GM19324 (cell line): ENCODE results near the gene WDFY1.

Source experiments
- ATAC-seq: cut with Tn5 transposase; IDR thresholded peaks from one replicate; pipeline ENCODE4 v1.9.1; 2021; ENCODE audit warnings: mild to moderate bottlenecking, moderate library complexity; ENCODE audit not compliant: unreplicated experiment, low FRiP score

Gene WDFY1, protein sequence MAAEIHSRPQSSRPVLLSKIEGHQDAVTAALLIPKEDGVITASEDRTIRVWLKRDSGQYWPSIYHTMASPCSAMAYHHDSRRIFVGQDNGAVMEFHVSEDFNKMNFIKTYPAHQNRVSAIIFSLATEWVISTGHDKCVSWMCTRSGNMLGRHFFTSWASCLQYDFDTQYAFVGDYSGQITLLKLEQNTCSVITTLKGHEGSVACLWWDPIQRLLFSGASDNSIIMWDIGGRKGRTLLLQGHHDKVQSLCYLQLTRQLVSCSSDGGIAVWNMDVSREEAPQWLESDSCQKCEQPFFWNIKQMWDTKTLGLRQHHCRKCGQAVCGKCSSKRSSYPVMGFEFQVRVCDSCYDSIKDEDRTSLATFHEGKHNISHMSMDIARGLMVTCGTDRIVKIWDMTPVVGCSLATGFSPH

GRCh38 chr2:223944703-223945531 lies at the start of gene WDFY1:
Gene WDFY1, minus strand, starts transcription at chr2:223945335. Its CDS starts 51 bp downstream, at chr2:223945284.
- peak; percentile 89 for ATAC-seq

DNA sequence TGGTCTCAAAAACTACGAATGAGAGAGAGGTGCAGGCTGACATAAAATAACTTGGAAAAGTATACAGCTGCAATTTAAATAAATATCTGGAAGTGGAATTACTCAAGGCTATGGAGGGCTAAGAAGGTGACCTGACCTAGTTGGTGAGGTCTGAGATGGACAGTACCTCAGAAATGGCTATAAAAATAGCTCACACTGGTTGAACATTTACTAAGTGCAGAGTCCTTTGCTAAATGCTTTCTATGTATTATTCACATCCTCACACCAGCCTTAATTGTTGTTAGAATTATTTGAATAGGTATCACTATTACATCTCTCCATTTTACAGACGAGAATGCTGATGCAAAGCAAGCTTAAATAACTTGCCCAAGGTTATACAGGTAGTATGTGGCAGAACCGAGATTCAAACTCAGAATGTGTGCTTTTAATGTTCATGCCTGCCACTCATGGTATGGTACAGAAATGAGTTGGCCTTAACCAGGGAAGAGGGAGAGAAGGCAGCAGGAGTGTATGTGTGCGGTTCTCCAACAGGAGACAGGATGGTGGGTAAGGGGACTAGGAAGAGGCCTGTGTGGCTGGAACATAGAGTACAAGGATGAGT lies 49.5 kb upstream of the WDFY1 start:
- no peak for ATAC-seq

GRCh38 chr2:223993634-223994232 lies 48.6 kb upstream of the WDFY1 start:
- ATAC-seq, result peak; percentile 60

DNA sequence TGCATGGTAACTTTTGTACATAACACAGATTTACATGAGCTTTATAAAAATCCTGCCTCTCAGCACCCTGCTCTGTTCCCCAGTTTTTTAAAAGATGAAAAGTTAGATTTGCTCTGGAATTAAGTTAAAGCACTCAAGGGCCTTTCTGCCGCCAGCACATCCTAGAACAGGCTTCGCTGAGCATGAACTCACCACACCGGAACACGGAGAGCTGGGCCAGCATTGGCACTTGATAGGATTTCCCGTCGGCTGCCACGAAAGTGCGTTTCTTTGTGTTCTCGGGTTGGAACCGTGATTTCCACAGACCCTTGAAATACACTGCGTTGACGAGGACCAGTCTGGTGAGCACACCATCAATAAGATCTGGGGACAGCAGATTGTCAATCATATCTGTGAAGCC lies 46.5 kb upstream of the WDFY1 start:
- ATAC-seq, result no peak

DNA sequence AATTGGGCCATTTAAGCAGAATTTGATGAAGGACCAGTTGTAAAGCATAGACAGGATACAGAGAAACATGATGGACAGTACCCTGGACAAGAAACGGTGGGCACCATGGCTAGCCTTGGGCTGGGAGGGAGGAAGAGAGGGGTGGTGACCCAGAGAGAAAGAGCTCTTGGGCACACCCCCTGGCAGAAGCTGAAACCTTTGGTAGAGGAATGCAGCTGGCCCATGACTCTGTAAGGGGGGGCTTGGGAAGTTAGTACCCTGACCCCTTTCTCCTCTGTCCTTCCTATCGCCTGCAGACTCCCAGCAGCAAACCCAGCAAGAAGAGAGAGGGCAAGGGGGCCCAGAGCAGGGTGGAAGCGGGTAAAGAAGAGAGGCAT lies 44.7 kb upstream of the WDFY1 start:
- no peak for ATAC-seq

GRCh38 chr2:223989206-223989855 lies 44.2 kb upstream of the WDFY1 start:
- ATAC-seq, result no peak

- ATAC-seq, result no peak
These were observed 36.1 kb upstream of the WDFY1 start for GRCh38 chr2:223981241-223981640.

DNA sequence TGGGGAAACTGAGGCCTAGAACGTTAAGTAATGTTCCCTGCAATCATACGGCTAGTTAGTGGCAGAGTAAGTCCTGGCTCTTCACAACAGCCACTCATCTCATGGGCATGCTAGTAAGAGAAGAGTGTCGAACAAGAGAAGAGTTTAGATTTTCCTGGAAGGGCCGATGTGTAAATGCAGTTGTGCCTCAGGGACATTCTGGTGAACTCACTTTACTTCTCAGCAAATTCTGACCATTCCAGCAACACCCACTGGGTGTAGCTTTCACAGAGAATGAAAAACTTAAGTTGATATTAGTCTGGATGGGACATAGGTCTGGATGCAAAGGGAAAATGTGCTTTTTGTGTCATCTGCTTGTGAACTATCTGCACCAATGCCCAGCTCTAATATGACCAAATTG lies 35.7 kb upstream of the WDFY1 start:
- ATAC-seq, result no peak

- no peak for ATAC-seq
These were observed 35.2 kb upstream of the WDFY1 start for GRCh38 chr2:223980397-223980735.

GRCh38 chr2:223979730-223980396 lies 34.7 kb upstream of the WDFY1 start:
- no peak for ATAC-seq

- ATAC-seq, result no peak
These were observed 33.3 kb upstream of the WDFY1 start for GRCh38 chr2:223978451-223978850.

DNA sequence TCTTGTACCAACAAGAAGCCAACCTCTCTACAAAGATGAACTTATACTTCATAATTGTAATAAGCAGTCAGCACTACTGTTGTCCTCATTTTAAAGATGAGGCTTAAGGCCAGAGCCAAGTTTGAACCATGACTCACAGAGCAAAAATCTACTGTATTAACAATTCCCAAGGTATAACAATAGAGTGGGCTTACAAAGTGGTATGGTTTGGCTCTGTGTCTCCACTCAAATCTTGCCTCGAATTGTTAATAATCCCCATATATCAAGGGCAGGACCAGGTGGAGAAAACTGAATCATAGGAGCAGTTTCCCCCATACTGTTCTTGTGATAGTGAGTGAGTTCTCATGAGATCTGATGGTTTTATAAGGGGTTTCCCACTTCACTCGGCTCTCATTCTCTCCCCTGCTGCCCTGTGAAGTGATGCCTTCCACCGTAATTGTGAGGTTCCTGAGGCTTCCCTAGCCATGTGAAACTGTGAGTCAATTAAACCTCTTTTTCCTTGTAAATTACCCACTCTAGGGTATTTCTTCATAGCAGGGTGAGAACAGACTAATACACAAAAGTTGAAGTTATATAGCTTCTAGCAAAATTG lies 31.6 kb upstream of the WDFY1 start:
- no peak for ATAC-seq

DNA sequence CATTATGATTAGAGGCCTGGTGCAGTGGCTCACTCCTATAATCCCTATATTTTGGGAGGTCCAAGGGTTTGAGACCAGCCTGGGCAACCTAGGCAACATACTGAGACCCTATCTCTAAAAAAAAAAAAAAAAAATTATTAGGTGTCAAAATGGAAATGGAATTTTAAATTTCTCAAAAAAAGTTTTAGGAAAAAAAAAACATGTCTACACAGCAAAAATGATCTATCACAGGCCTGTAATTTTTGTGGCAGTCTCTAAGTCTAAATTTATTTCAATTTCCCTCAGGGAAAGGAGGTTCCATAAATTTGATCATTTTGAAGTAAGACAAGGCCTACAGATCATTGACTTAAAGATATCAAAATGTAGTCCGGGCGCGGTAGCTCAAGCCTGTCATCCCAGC lies 28.5 kb upstream of the WDFY1 start:
- no peak for ATAC-seq

DNA sequence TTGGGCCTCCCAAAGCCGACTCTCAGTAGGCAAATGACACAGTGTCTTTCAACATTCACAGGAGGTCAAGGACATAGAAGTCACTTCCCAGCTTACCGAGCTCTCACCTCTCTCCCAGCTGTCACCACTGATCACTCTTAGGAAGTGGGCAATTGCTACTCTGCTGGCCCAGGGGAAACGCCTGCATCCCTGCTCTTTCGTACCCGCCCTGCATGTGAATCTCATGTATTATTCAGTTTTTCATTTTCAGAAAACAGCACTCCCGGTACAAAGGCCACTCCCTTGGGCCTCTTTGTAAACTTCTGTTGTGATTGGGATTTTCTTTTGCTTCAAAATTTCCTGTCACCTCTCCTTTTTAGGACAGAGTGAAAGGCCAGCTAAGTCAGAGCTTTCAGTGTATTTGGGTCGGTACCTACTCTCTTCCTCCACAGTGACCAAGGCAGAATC lies 27.5 kb upstream of the WDFY1 start:
- no peak for ATAC-seq

GRCh38 chr2:223971731-223972130 lies 26.6 kb upstream of the WDFY1 start:
- no peak for ATAC-seq

- no peak for ATAC-seq
These were observed 25.4 kb upstream of the WDFY1 start for GRCh38 chr2:223970343-223971128.

DNA sequence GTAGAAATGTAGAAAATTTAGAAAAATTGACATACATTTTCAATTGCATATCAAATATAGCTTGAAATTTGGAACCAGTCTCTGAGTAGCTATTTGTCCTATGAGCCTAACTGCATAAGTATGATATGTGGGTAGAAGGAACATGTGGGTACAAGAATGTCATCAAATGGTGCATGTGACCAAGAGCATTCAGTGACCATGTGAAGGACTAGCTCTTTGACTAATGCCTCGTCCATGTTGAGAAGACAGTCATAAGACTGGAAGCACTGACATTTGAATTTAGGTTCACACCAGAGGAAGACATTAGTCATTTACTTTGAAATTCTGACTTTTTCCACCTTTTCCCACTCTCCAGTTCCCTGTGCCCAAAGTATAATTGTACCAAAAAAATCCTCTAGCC lies 24.7 kb upstream of the WDFY1 start:
- no peak for ATAC-seq

DNA sequence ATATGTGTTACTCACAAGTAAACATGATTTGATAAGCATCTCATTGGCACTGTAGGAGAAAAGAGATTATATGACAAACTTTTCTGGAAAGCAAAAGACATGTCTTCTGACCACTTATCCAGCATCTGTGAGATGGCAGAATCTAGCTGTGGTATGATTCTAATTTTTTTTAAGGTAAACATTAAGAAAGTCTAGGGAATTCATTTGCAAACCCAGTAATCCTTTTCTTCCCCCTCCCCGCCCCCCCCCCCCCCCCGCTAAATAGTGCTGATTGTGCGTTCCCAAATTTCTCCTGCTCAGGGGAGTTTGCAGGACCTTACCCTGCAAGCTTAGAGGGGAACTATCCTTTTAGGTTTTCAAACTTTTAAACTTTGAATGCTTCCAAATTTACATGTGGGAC lies 24.2 kb upstream of the WDFY1 start:
- no peak for ATAC-seq

DNA sequence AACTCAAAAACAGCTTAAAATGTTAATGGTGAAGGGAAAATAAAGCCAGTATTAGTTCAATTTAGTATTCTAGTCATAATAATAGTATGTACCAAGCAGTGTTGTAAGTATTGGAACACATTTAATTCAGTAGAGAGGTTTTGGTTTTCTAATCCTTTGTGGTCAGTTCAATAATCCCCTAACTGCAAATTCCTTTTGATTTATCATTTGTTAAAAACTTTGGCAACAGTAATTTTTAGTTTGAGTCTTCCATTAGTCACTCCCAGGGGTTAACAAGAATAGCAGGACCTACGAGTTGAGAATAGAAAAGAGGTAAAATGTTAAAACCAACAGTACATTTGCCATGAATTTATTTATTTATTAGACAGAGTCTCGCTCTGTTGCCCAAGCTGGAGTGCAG lies 22.8 kb upstream of the WDFY1 start:
- no peak for ATAC-seq
